Breast epithelium (tissue), 3 donors: Measurements from ENCODE around the gene VPS35L.
A peak's percentile ranks its signal among the peaks of the same experiment; 100 is the strongest.

Experiments used
- POLR2A ChIP-seq: fragments of 450-650 bp; IDR thresholded peaks from one replicate; pipeline ENCODE4 v1.6.1; 2016; ENCODE audit warnings: antibody characterized with exemption, mild to moderate bottlenecking, moderate library complexity
- POLR2AphosphoS5 ChIP-seq, 3 donors: sonication (generic); formaldehyde crosslinking; IDR thresholded peaks; one replicate each; pipeline ENCODE4 v1.6.1; 2017; ENCODE audit warnings: antibody characterized with exemption in 3 of 3
- TF ChIP-seq, protein P1 (sequence below), 3 donors: fragments of 450-650 bp; IDR thresholded peaks; one replicate each; pipeline ENCODE4 v1.5.1; 2016 to 2017; ENCODE audit warnings: antibody characterized with exemption in 3 of 3, mild to moderate bottlenecking in 3 of 3, moderate library complexity in 3 of 3

DNA sequence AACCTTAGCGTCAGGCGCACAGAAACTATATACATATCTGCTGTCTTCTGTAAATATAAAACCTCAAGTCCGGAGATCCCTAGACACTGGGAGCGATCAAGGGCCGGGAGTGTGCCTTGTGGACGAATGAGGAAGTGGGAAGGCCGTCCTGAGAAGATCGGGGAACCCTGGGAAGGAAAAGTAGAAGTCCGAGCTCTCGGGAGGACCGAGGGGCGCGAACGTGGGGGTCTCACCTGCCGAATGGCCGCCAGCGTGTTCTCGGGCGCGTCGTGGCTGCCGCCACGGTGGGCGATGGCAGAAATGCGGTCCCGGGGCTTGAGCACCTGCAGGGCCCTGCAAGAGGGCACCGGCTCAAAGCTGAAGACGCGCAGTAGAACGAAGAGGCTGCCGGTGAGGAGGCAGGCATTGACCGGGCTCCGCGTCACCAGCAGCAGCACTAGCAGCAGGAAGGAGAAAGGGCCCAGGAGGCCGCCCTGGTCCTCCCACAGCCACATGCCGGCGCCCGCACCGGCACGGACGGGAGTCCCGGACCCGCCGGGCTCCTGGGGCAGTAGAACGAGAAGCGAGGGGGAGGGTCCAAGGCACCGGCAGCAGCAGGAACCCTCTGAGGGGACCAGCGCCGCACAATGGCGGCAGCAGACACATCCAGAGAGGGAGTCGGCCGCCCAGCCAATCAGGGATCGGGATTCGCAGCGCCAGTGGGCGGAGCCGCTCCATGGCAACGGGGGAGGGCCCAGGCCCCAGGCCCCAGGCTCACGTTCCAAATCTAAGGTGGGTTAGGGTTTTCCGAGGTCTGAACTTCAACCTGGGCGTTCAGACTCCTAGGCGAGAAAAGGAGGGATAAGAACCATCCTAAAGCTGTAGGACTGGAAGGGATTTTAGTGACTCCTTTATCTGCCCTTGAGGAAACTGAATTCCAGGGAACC, 33.8 kb upstream of the VPS35L start, which contains the start of gene GDE1:
- TF ChIP-seq, protein P1, sequence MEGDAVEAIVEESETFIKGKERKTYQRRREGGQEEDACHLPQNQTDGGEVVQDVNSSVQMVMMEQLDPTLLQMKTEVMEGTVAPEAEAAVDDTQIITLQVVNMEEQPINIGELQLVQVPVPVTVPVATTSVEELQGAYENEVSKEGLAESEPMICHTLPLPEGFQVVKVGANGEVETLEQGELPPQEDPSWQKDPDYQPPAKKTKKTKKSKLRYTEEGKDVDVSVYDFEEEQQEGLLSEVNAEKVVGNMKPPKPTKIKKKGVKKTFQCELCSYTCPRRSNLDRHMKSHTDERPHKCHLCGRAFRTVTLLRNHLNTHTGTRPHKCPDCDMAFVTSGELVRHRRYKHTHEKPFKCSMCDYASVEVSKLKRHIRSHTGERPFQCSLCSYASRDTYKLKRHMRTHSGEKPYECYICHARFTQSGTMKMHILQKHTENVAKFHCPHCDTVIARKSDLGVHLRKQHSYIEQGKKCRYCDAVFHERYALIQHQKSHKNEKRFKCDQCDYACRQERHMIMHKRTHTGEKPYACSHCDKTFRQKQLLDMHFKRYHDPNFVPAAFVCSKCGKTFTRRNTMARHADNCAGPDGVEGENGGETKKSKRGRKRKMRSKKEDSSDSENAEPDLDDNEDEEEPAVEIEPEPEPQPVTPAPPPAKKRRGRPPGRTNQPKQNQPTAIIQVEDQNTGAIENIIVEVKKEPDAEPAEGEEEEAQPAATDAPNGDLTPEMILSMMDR (IDR thresholded peaks at IDR 0.05) = peak; percentile 15 to 25 (median 24)
- TF ChIP-seq POLR2AphosphoS5 (IDR thresholded peaks at IDR 0.05) (peak; percentile 55 to 87 (median 66)), POLR2A (peak; percentile 80)
